HFF-Myc (cell line): ENCODE measurements around the gene ERG.

Source experiments
- DNase-seq: peaks from one replicate; pipeline ENCODE4 v3.0.0-alpha.2; 2011; ENCODE audit warnings: low read depth; ENCODE audit errors: extremely low read depth
- H3K4me3 ChIP-seq: replicated peaks from 2 replicates; pipeline ENCODE4 v1.5.1; 2011; ENCODE audit warnings: low read depth, mild to moderate bottlenecking, control low read depth, low read length
- CTCF ChIP-seq: IDR thresholded peaks from 2 replicates; pipeline ENCODE4 v1.5.1; 2012; ENCODE audit warnings: mild to moderate bottlenecking, low read depth, low read length, control low read depth; ENCODE audit errors: missing control alignments

ERG gene

GRCh38 chr21:38531591-38531990 is 33.3 kb upstream of the ERG start:
- no peak for DNase-seq
- TF ChIP-seq CTCF: no peak

GRCh38 chr21:38531039-38531541 is 32.8 kb upstream of the ERG start:
- no peak overlapping the region for H3K4me3 ChIP-seq
- no peak for DNase-seq
- no peak for TF ChIP-seq CTCF

More at GRCh38 chr21:38531591-38531990, 33.3 kb upstream of the ERG start:
- H3K4me3 ChIP-seq: no peak overlapping the region

- H3K4me3 ChIP-seq: no peak overlapping the region
- no peak for DNase-seq
- TF ChIP-seq CTCF: no peak
These were observed 29.5 kb upstream of the ERG start for GRCh38 chr21:38527737-38528136.

GRCh38 chr21:38525454-38525853 is 27.2 kb upstream of the ERG start:
- TF ChIP-seq CTCF: no peak
- DNase-seq: no peak
- no peak overlapping the region for H3K4me3 ChIP-seq

GRCh38 chr21:38524168-38525153 is 26.2 kb upstream of the ERG start:
- H3K4me3 ChIP-seq: no peak overlapping the region
- no peak for DNase-seq
- TF ChIP-seq CTCF: no peak

GRCh38 chr21:38520511-38520910 is 22.2 kb upstream of the ERG start:
- DNase-seq: no peak
- no peak for TF ChIP-seq CTCF
- H3K4me3 ChIP-seq: no peak overlapping the region
